WTC11 (cell line): ENCODE results near the gene SH3GLB2.

ENCODE experiments used
- ATF1 ChIP-seq: sonication (generic); formaldehyde crosslinking; IDR thresholded peaks from 2 replicates; pipeline ENCODE4 v1.8.1; 2023; ENCODE audit warnings: mild to moderate bottlenecking, moderate library complexity, missing genetic modification reagents
- ELF4 ChIP-seq: sonication (generic); formaldehyde crosslinking; IDR thresholded peaks from 2 replicates; pipeline ENCODE4 v1.8.1; 2022; ENCODE audit warnings: low read depth, mild to moderate bottlenecking, moderate library complexity, missing genetic modification reagents
- ESRRA ChIP-seq: sonication (generic); formaldehyde crosslinking; IDR thresholded peaks from 2 replicates; pipeline ENCODE4 v1.8.1; 2022; ENCODE audit warnings: mild to moderate bottlenecking, missing genetic modification reagents, borderline replicate concordance
- GABPB1 ChIP-seq: sonication (generic); formaldehyde crosslinking; IDR thresholded peaks from 2 replicates; pipeline ENCODE4 v1.8.1; 2023; ENCODE audit warnings: mild to moderate bottlenecking, missing genetic modification reagents
- JUN ChIP-seq: sonication (generic); formaldehyde crosslinking; IDR thresholded peaks from 2 replicates; pipeline ENCODE4 v1.8.0; 2023; ENCODE audit warnings: mild to moderate bottlenecking, missing genetic modification reagents
- NFYB ChIP-seq: sonication (generic); formaldehyde crosslinking; conservative IDR thresholded peaks from 2 replicates; pipeline ENCODE4 v1.8.0; 2022; ENCODE audit warnings: low read depth, missing genetic modification reagents
- PRDM15 ChIP-seq: sonication (generic); formaldehyde crosslinking; IDR thresholded peaks from 2 replicates; pipeline ENCODE4 v1.8.0; 2022; ENCODE audit warnings: missing genetic modification reagents
- RELA ChIP-seq: sonication (generic); formaldehyde crosslinking; IDR thresholded peaks from 2 replicates; pipeline ENCODE4 v1.8.1; 2022; ENCODE audit warnings: missing genetic modification reagents, mild to moderate bottlenecking, borderline replicate concordance
- TF ChIP-seq, protein P1 (sequence below): fragments of 200-600 bp; IDR thresholded peaks from 2 replicates; pipeline ENCODE4 v1.8.0; 2022; ENCODE audit warnings: antibody characterized with exemption

DNA sequence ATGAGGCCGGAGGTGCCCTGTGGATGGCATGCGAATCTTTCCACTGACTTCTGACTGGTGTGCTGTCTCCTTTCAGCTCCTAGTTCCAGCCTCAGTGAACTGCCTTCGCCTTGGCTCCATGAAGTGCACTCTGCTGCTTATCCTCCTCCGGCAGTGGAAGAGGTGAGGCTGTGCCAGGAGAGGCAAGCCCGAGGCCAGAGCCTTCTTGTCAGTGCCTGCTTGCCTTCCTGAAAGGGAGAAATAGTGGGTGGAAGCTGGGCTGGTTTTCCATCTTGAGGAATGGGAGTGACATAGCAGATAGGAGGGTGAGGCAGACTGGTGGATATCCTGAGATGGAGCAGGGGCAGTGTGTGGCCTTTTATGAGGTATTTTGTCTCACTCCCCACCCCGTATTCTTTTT, 29.7 kb downstream of the SH3GLB2 start:
- no peak for TF ChIP-seq NFYB (CRISPR knock-in tag)
- TF ChIP-seq, protein P1, sequence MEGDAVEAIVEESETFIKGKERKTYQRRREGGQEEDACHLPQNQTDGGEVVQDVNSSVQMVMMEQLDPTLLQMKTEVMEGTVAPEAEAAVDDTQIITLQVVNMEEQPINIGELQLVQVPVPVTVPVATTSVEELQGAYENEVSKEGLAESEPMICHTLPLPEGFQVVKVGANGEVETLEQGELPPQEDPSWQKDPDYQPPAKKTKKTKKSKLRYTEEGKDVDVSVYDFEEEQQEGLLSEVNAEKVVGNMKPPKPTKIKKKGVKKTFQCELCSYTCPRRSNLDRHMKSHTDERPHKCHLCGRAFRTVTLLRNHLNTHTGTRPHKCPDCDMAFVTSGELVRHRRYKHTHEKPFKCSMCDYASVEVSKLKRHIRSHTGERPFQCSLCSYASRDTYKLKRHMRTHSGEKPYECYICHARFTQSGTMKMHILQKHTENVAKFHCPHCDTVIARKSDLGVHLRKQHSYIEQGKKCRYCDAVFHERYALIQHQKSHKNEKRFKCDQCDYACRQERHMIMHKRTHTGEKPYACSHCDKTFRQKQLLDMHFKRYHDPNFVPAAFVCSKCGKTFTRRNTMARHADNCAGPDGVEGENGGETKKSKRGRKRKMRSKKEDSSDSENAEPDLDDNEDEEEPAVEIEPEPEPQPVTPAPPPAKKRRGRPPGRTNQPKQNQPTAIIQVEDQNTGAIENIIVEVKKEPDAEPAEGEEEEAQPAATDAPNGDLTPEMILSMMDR = no peak
- no peak for TF ChIP-seq ATF1 (CRISPR knock-in tag)
- TF ChIP-seq ESRRA (CRISPR knock-in tag) = no peak
- no peak for TF ChIP-seq ELF4 (CRISPR knock-in tag)
- TF ChIP-seq GABPB1 (CRISPR knock-in tag) = no peak
- TF ChIP-seq RELA (CRISPR knock-in tag) = no peak
- no peak for TF ChIP-seq PRDM15 (CRISPR knock-in tag)
- TF ChIP-seq JUN (CRISPR knock-in tag) = no peak
